A673 (cell line): Measurements from ENCODE around the gene RGS3. TPM values are rescaled to one million over a fixed set of nuclear protein-coding genes. Genes with fewer than 3 reads are reported as not detected.

Experiments used
- BruUV-seq: library from RNA; stranded (reverse); fragments of 400-500 nt; replicated peaks from 2 replicates; lab custom pipeline; 2021; lab: Mats Ljungman, UMichigan
- CTCF ChIA-PET: fragments of 300-600 bp; sonication (Branson Sonifier 250); formaldehyde crosslinking; loops from one replicate; lab custom pipeline; 2022; ENCODE audit warnings: antibody characterized with exemption; lab: Charles Lee
- POLR2A ChIA-PET: fragments of 300-600 bp; sonication (Branson Sonifier 250); formaldehyde crosslinking; loops from one replicate; lab custom pipeline; 2022; ENCODE audit warnings: antibody characterized with exemption; ENCODE audit not compliant: low non-redundant PET; lab: Charles Lee
- DNase-seq: peaks from one replicate; pipeline ENCODE4 v3.0.0-alpha.2; 2015; ENCODE audit warnings: low spot score
- H3K27ac ChIP-seq: fragments of 200-600 bp; sonication (generic); 2 replicates; pipeline ENCODE4 v1.5.1; 2016; ENCODE audit warnings: mixed run types, low read depth, mild to moderate bottlenecking, mixed read lengths, antibody characterized with exemption, low read length; ENCODE audit not compliant: poor library complexity, severe bottlenecking
- H3K27me3 ChIP-seq: fragments of 200-600 bp; sonication (generic); replicated peaks from 2 replicates; pipeline ENCODE4 v1.6.1; 2017; ENCODE audit warnings: mixed run types, low read depth, mild to moderate bottlenecking, mixed read lengths, antibody characterized with exemption, low read length; ENCODE audit not compliant: insufficient read depth, poor library complexity
- H3K36me3 ChIP-seq: fragments of 200-600 bp; sonication (generic); 2 replicates; pipeline ENCODE4 v1.6.1; 2016; ENCODE audit warnings: mixed run types, mild to moderate bottlenecking, mixed read lengths, antibody characterized with exemption, low read length; ENCODE audit not compliant: insufficient read depth, poor library complexity, severe bottlenecking
- H3K4me1 ChIP-seq: fragments of 200-600 bp; sonication (generic); 2 replicates; pipeline ENCODE4 v1.6.1; 2017; ENCODE audit warnings: mixed run types, mild to moderate bottlenecking, mixed read lengths, antibody characterized with exemption, low read length; ENCODE audit not compliant: insufficient read depth, poor library complexity, severe bottlenecking
- H3K4me3 ChIP-seq: fragments of 200-600 bp; sonication (generic); 2 replicates; pipeline ENCODE4 v1.5.1; 2016; ENCODE audit warnings: low read depth, mixed run types, mild to moderate bottlenecking, mixed read lengths, low read length; ENCODE audit not compliant: poor library complexity, severe bottlenecking
- H3K9me3 ChIP-seq: fragments of 200-600 bp; sonication (generic); 2 replicates; pipeline ENCODE4 v1.6.1; 2016; ENCODE audit warnings: mixed run types, low read depth, mild to moderate bottlenecking, mixed read lengths, antibody characterized with exemption, low read length; ENCODE audit not compliant: poor library complexity, severe bottlenecking
- CTCF ChIP-seq: fragments of 300-800, 200-600 bp; sonication (generic); conservative IDR thresholded peaks from 2 replicates; pipeline ENCODE4 v1.5.1; 2017; ENCODE audit warnings: low read depth, mild to moderate bottlenecking, antibody characterized with exemption, low read length, moderate library complexity, mixed read lengths
- EZH2 ChIP-seq: fragments of 200-600 bp; sonication (generic); IDR thresholded peaks from 2 replicates; pipeline ENCODE4 v1.6.1; 2017; ENCODE audit warnings: borderline replicate concordance, low read depth, mild to moderate bottlenecking, mixed read lengths, antibody characterized with exemption, low read length; ENCODE audit not compliant: poor library complexity, severe bottlenecking
- intact Hi-C: fragments of 100-400 bp; cut with micrococcal nuclease; formaldehyde crosslinking; loops from one replicate; pipeline ENCODE4 v1.10.0; 2022; ENCODE audit not compliant: unreplicated experiment
- total RNA-seq: library from RNA; stranded (reverse); gene quantifications from 2 replicates; pipeline ENCODE4 v1.2.3, GENCODE V29; 2021

Gene RGS3
- total RNA-seq, 1 experiment from 2014 or later: 19.2 TPM

DNA sequence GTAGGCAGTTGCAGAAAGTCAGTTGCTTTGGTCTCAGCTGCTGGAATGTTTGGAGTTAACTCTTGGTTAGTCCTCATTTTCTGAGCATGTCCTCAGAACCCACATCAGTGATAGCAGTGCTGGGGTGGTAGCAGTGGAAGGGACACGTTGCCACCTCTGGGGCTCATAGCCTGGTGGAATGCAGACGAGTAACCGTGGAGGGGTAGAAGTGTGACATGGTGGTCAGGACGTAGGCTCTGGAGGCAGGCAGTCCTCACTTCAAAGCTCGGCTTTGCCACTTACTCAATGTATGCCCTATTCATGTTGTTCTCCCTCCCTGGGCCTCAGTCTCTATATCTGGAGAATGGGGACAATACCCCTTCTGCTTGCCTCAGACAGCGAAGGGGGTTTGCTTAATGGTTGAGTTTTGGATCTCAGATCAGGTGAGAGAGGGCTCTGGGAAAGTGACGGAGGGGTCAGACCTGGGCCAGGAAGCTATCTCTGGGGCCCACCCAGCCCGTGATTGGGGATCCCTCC, 62.8 kb downstream of the RGS3 start:
- Histone ChIP-seq H3K27me3 (no peaks in the 10 kb centered on the region), H3K4me1 (no peaks in the 10 kb centered on the region), H3K27ac (no peak overlapping the region), H3K36me3 (no peaks in the 10 kb centered on the region), H3K4me3 (no peak overlapping the region), H3K9me3 (no peaks in the 10 kb centered on the region)
- intact Hi-C loops: no loop called here
- DNase-seq: no peak
- ChIA-PET CTCF (no interaction called here), POLR2A (no interaction called here)
- no peak for TF ChIP-seq CTCF
- TF ChIP-seq EZH2: no peak
- BruUV-seq: no TSS peak

- intact Hi-C loops: no loop called here
- POLR2A ChIA-PET: no interaction called here
- CTCF ChIA-PET: no interaction called here
- H3K4me1 ChIP-seq: no peaks in the 10 kb centered on the region
- H3K9me3 ChIP-seq: no peaks in the 10 kb centered on the region
- H3K4me3 ChIP-seq: no peak overlapping the region
- H3K27ac ChIP-seq: no peak overlapping the region
- H3K36me3 ChIP-seq: no peaks in the 10 kb centered on the region
- DNase-seq: no peak
- no peak for TF ChIP-seq EZH2
- no peak for TF ChIP-seq CTCF
- H3K27me3 ChIP-seq: no peaks in the 10 kb centered on the region
- no TSS peak for BruUV-seq
Observed at GRCh38 chr9:113526841-113527240, 63.3 kb downstream of the RGS3 start.

DNA sequence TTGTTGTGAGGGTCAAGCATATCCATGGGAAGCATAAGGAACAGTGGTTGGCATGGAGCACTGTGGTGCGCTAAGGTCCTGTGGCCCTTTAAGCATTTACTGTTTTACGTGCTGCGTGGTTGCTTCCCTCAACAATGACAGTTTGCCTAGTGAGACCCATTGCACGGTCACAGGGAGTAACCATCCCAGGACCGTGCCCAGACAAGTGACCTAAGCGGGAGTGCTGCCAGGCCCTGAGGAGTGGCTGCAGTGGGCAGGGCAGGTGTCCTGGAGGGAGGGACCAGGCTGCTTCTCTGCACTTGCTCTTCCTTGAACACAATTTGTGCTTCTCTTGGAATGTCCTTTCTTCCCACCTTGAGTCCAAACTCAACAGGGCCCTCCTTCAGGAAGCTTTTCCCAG, 64.6 kb downstream of the RGS3 start:
- no peaks in the 10 kb centered on the region for H3K36me3 ChIP-seq
- ChIA-PET CTCF (no interaction called here), POLR2A (no interaction called here)
- H3K27me3 ChIP-seq: no peaks in the 10 kb centered on the region
- no peaks in the 10 kb centered on the region for H3K4me1 ChIP-seq
- H3K9me3 ChIP-seq: no peaks in the 10 kb centered on the region
- no TSS peak for BruUV-seq
- intact Hi-C loops: no loop called here
- no peak for DNase-seq
- TF ChIP-seq EZH2 (no peak), CTCF (no peak)
- no peak overlapping the region for H3K4me3 ChIP-seq
- no peak overlapping the region for H3K27ac ChIP-seq
